ENCODE results near the gene FOXL2NB.

- no peak for TF ChIP-seq CTCF (IDR thresholded peaks at IDR 0.05)
- TF ChIP-seq POLR2A (IDR thresholded peaks at IDR 0.05) = no peak
Observed at GRCh38 chr3:138908846-138909245, 38.2 kb upstream of the FOXL2NB start.
